NCI-H1930 (cell line): ENCODE measurements around the gene FOSL2.

Experiments used
- DNase-seq, 2 experiments: peaks; one replicate each; lab custom pipeline; 2025; lab: John Stamatoyannopoulos, UW

The FOSL2 gene

GRCh38 chr2:28375236-28375635, 17.4 kb upstream of the FOSL2 start:
- DNase-seq = no peak

- DNase-seq = no peak
Observed at GRCh38 chr2:28375742-28376631, 16.7 kb upstream of the FOSL2 start.

- no peak for DNase-seq
Observed at GRCh38 chr2:28377195-28377816, 15.4 kb upstream of the FOSL2 start.

GRCh38 chr2:28377984-28378678, 14.5 kb upstream of the FOSL2 start:
- DNase-seq = no peak

- DNase-seq = no peak
Observed at GRCh38 chr2:28378679-28379584, 13.7 kb upstream of the FOSL2 start.

- no peak for DNase-seq
Observed at GRCh38 chr2:28380219-28380618, 12.4 kb upstream of the FOSL2 start.

- DNase-seq = no peak
Observed at GRCh38 chr2:28381225-28382180, 11.2 kb upstream of the FOSL2 start.

- no peak for DNase-seq
Observed at GRCh38 chr2:28382755-28383154, 9.9 kb upstream of the FOSL2 start.

GRCh38 chr2:28387082-28387960, 5.3 kb upstream of the FOSL2 start:
- DNase-seq = no peak

- DNase-seq = no peak
Observed at GRCh38 chr2:28389399-28390240, 3.0 kb upstream of the FOSL2 start.

- peak; percentile 54 to 58 for DNase-seq
Observed at GRCh38 chr2:28390241-28390745, 2.4 kb upstream of the FOSL2 start.

GRCh38 chr2:28390746-28391563, 1.7 kb upstream of the FOSL2 start:
- DNase-seq = peak in 1 of 2 experiments; percentile 43

- DNase-seq = peak in 1 of 2 experiments; percentile 78
Observed at GRCh38 chr2:28391564-28392296, 928 bp upstream of the FOSL2 start.

GRCh38 chr2:28393114-28393836, 617 bp downstream of the FOSL2 start:
- DNase-seq = peak in 1 of 2 experiments; percentile 17

- no peak for DNase-seq
Observed at GRCh38 chr2:28394331-28394877, 1.7 kb downstream of the FOSL2 start.

GRCh38 chr2:28394997-28395333, 2.3 kb downstream of the FOSL2 start:
- no peak for DNase-seq
